Astrocyte (in vitro differentiated cells and primary cell): ENCODE data around the gene IFT27.

Experiments
- CTCF ChIP-seq: IDR thresholded peaks from 2 replicates; pipeline ENCODE4 v1.5.1; 2011; ENCODE audit warnings: low read depth, mild to moderate bottlenecking, inconsistent platforms, low read length, moderate library complexity; ENCODE audit not compliant: insufficient read depth
- EZH2 ChIP-seq: IDR thresholded peaks from 2 replicates; pipeline ENCODE4 v1.6.1; 2012; ENCODE audit warnings: mild to moderate bottlenecking, low read length, inconsistent platforms; ENCODE audit not compliant: insufficient read depth

- TF ChIP-seq CTCF (no peak), EZH2 (no peak)
These were observed 15.1 kb downstream of the IFT27 start for GRCh38 chr22:36760786-36761185.
